Measurements from ENCODE around the gene MYOF. TPM values are rescaled to one million over a fixed set of nuclear protein-coding genes. Genes with fewer than 3 reads are reported as not detected.
"Not testable (repeated sequence)": the region's sequence is repeated elsewhere in the genome, so short reads cannot be mapped to it uniquely, and the experiment has no call there.

The MYOF gene
- total RNA-seq, 2 experiments from 2014 or later = 10.8 to 10.9 TPM

DNA sequence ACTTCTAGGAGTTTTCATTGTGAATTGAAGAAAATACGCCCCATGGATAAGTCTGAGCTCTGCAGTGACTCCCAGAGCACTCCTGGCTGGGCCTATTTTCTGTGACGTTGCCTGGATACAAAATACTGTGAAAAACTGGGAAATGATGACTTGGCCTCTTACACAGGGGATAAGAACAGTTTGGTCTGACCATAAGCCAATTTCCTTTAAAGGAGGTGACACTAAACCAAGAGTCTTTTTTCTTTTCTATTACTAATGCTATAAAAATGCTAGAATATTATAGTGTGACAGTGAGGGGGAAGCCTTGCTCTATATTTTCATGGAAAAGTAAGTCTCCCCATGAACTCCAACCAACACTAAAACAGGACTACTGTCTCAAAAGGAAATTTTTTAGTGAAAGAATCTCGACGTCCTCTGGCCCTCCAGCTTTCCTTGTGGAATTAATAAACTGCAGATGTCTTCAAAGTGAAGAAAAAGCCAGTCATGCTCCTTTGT is 45.5 kb downstream of the MYOF start:
- Mint-ChIP-seq H3K4me3 (no peak overlapping the region), H3K27ac (no peak overlapping the region), H3K27me3 (no peaks in the 10 kb centered on the region), H3K4me1 (no peaks in the 10 kb centered on the region), H3K9me3 (no peaks in the 10 kb centered on the region), H3K36me3 (ENCODE audit: low read depth) (no peaks in the 10 kb centered on the region)
- ChIA-PET CTCF (no interaction called here), POLR2A (no interaction called here)
- no peak for DNase-seq

DNA sequence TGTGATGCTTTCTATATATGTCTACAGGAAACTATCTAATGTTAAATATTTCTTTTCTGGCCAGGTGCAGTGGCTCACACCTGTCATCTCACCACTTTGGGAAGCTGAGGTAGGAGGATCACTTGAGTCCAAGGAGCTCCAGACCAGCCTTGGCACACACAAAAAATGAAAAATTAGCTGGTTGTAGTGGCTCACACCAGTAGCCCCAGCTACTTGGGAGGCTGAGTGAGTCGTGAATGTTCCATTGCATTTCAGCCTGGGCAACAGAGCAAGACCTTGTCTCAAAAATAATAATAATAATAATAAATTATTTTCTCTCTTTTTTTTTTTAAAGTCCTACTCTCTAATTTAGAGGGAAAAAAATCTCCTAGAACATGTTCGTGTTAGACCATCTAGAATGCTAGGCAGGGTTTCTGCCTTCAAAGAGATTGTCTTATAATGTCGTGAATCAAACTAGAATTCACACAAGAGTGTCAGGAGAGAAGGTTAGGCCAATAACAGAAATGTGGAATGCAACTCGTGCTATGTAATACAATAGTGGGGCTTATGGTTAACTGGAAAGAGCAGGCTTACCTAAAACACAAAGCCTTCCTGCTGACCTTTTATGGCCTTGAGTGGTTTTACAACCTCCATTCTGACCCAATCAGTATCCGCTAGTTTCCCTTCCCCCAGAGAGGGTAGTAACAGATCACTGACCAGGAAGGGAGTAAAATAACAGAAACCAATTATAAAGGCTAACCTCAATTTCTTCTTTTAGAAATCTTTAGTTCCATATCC is 46.3 kb downstream of the MYOF start:
- H3K9me3 Mint-ChIP-seq = no peaks in the 10 kb centered on the region
- H3K4me3 Mint-ChIP-seq = no peak overlapping the region
- H3K27ac Mint-ChIP-seq = no peak overlapping the region
- CTCF ChIA-PET = no interaction called here
- POLR2A ChIA-PET = no interaction called here
- H3K4me1 Mint-ChIP-seq = no peaks in the 10 kb centered on the region
- no peaks in the 10 kb centered on the region for H3K27me3 Mint-ChIP-seq
- DNase-seq = no peak
- H3K36me3 Mint-ChIP-seq (ENCODE audit: low read depth) = peaks cover 3% of the 10 kb centered on the region

DNA sequence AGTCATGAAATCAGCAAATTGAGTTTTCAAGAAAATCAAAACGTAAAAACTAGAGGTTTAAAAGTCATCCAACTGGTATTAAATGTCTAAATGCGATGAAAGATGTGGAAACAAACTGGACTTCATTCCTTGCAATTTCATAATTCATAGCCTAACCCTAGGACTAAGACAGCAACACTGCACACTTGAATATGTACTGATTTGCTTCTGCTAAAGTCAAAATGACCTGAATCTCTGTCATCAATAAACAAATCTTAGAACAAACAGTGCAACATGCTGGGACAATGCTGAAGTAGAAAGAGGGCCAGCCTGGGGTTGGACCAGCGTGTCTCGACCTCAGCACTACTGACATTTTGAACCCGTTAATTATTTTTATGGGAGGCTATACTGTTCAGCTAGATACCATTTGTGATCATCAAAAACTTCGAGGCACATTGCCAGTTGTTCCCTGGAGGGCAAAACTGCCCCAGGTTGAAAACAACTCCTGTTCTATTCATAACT is 47.1 kb downstream of the MYOF start:
- H3K27ac Mint-ChIP-seq = no peak overlapping the region
- CTCF ChIA-PET = no interaction called here
- peaks cover 2% of the 10 kb centered on the region for H3K9me3 Mint-ChIP-seq
- H3K27me3 Mint-ChIP-seq = no peaks in the 10 kb centered on the region
- no peaks in the 10 kb centered on the region for H3K4me1 Mint-ChIP-seq
- POLR2A ChIA-PET = no interaction called here
- H3K4me3 Mint-ChIP-seq = no peak overlapping the region
- peaks cover 3% of the 10 kb centered on the region for H3K36me3 Mint-ChIP-seq (ENCODE audit: low read depth)
- DNase-seq = no peak

DNA sequence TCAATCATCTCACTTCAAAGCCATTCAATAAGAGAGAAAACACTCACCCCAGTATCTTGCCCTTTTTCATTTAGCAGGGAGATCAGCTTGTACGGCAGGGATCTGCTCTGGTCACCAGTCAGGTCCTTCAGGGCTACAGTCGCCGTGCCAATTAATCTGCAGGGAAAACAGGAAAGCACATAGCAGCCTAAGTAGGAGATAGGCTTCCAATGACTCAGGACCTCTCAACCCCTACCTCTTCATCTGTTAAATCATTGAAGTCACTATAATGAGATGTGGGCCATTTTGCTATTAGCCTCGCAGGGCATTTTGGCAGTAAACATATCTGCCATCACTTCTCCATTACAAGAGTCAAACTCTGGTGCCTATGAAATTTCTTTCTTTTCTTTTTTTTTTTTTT is 50.8 kb downstream of the MYOF start:
- no peak overlapping the region for H3K27ac Mint-ChIP-seq
- H3K27me3 Mint-ChIP-seq = no peaks in the 10 kb centered on the region
- no peak overlapping the region for H3K4me3 Mint-ChIP-seq
- peaks cover 13% of the 10 kb centered on the region for H3K9me3 Mint-ChIP-seq
- H3K36me3 Mint-ChIP-seq (ENCODE audit: low read depth) = peaks cover 6% of the 10 kb centered on the region
- DNase-seq = no peak
- peaks cover 8% of the 10 kb centered on the region for H3K4me1 Mint-ChIP-seq
- ChIA-PET CTCF (interaction anchor here (0.6 kb wide), 1 partner anchor 155 kb away, joined by 3 read pairs; no protein-coding TSS in a partner anchor), POLR2A (no interaction called here)

DNA sequence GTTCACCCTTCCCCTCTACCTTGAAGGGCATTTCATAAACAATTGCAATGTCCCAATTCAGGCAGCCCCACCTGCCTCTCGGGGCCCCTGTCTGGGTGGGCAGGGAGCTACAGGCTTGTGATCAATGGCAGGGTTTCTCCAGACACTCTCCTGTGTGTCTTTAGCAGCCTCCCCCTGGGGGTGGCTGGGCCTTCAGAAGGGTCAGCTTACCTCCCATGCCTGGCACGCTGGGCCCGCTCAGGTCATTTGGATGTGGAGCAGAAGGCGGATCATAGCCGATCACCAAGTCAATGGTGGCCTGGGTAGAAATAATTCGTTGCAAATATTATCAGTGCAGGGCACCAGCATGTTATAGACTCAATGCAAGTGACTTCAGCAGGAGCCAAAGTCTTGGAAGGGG is 56.3 kb downstream of the MYOF start:
- Mint-ChIP-seq H3K4me3 (no peak overlapping the region), H3K27ac (no peak overlapping the region), H3K36me3 (ENCODE audit: low read depth) (peaks cover 3% of the 10 kb centered on the region), H3K4me1 (peaks cover 17% of the 10 kb centered on the region), H3K27me3 (no peaks in the 10 kb centered on the region), H3K9me3 (peaks cover 13% of the 10 kb centered on the region)
- ChIA-PET CTCF (interaction anchor here (1.1 kb wide), 1 partner anchor 56 kb away, joined by 4 read pairs; the partner anchor contains the start of gene MYOF), POLR2A (no interaction called here)
- no peak for DNase-seq

DNA sequence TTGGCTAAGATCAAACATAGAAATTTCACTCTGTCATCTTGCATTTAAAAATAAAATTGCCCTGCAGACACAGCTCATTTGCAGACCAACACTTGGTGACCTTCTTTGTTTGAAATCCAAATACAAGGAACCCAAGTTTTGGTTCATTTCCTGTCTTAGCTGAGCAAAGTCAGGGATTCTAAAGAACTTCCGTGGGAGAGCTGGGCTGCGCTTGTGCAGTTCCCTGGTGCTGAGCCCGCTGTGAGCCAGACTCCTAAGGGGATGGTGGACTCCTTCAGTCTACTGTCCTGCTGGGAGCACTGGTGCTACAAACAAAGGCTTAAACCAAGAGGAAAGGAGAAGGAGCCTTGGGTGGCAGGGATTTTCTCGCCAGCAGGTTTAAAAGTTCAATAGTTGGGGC is 60.0 kb downstream of the MYOF start:
- H3K9me3 Mint-ChIP-seq = no peaks in the 10 kb centered on the region
- CTCF ChIA-PET = interaction anchor here (0.8 to 1.5 kb wide), 3 partner anchors 11 to 61 kb away, joined by 3 read pairs; no protein-coding TSS in a partner anchor
- H3K36me3 Mint-ChIP-seq (ENCODE audit: low read depth) = no peaks in the 10 kb centered on the region
- no peaks in the 10 kb centered on the region for H3K27me3 Mint-ChIP-seq
- POLR2A ChIA-PET = no interaction called here
- no peak overlapping the region for H3K27ac Mint-ChIP-seq
- no peak for DNase-seq
- no peak overlapping the region for H3K4me3 Mint-ChIP-seq
- H3K4me1 Mint-ChIP-seq = peaks cover 9% of the 10 kb centered on the region

DNA sequence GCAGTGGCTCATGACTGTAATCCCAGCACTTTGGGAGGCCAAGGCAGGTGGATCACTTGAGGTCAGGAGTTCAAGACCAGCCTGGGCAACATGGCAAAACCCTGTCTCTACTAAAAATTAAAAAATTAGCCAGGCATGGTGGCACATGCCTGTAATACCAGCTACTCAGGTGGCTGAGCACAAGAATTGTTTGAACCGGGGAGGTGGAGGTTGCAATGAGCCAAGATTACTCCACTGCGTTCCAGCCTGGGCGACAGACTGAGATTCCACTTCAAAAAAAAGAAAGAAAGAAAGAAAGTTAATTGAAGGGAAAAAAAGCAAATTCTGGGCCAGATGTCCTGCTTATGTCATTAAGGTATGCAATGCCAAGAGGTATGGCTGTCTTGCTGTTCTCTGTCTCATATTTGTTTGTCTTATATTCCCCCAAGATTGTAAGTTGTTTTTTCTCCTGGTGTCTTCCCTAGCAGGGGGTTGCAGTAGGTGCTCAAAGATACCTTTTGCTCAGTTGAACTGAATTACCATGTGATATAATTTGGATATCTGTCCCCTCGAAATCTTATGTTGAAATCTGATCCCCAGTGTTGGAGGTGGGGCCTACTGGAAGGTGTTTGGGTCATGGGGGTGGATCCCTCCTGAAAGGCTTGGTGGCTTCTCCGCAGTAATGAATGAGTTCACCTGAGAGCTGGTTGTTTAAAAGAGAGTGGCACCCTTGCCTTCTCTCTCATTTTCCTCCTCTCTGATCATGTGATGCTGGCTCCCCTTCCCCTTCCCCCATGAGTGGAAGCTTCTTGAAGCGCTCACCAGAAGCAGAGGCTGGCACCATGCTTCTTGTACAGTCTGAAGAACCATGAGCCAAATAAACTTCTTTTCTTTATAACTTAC is 60.9 kb downstream of the MYOF start:
- no peak for DNase-seq
- H3K9me3 Mint-ChIP-seq = no peaks in the 10 kb centered on the region
- ChIA-PET POLR2A (no interaction called here), CTCF (interaction anchor here (0.8 to 1.5 kb wide), 3 partner anchors 12 to 62 kb away, joined by 3 read pairs; no protein-coding TSS in a partner anchor)
- H3K4me3 Mint-ChIP-seq = no peak overlapping the region
- H3K27ac Mint-ChIP-seq = no peak overlapping the region
- H3K27me3 Mint-ChIP-seq = no peaks in the 10 kb centered on the region
- H3K36me3 Mint-ChIP-seq (ENCODE audit: low read depth) = no peaks in the 10 kb centered on the region
- peaks cover 9% of the 10 kb centered on the region for H3K4me1 Mint-ChIP-seq

DNA sequence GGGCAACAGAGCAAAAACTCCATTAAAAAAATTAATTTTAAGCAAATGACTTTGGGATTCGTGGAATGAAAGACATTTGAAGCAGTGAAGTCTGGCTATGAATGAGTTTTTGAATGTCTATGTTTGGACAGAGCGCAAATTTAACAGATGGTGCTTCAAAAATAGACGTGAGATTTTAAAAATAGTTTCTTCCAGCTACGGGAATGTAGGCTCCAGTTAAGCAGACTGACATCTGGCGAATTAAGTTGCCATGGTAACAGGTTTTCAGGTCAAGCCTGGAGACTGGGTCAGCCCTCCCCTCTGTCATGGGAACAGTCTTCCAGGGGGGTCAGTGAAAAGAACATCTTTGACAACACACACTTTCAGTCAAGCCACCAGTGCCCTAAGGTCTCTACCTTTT is 62.0 kb downstream of the MYOF start:
- CTCF ChIA-PET = no interaction called here

DNA sequence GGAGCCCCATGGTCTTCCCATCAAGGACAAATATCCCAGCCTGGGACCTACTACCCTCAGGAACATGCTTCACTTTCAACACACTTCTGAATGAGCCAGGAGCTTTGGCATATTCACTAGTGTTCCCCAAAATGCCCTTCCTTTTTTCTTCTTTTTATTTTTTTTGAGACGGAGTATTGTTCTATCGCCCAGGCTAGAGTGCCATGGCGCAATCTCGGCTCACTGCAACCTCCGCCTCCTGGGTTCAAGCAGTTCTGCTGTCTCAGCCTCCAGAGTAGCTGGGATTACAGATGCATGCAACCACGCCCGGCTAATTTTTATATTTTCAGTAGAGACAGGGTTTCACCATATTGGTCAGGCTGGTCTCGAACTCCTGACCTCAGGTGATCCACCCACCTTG is 63.1 kb downstream of the MYOF start:
- POLR2A ChIA-PET = not testable (repeated sequence)
- peaks cover 13% of the 10 kb centered on the region for H3K4me1 Mint-ChIP-seq

More for the DNA sequence above, 62.0 kb downstream of the MYOF start:
- Mint-ChIP-seq H3K36me3 (ENCODE audit: low read depth) (peaks cover 1% of the 10 kb centered on the region), H3K27me3 (no peaks in the 10 kb centered on the region), H3K27ac (no peak overlapping the region), H3K9me3 (no peaks in the 10 kb centered on the region), H3K4me1 (peaks cover 17% of the 10 kb centered on the region), H3K4me3 (no peak overlapping the region)
- POLR2A ChIA-PET = no interaction called here
- no peak for DNase-seq

DNA sequence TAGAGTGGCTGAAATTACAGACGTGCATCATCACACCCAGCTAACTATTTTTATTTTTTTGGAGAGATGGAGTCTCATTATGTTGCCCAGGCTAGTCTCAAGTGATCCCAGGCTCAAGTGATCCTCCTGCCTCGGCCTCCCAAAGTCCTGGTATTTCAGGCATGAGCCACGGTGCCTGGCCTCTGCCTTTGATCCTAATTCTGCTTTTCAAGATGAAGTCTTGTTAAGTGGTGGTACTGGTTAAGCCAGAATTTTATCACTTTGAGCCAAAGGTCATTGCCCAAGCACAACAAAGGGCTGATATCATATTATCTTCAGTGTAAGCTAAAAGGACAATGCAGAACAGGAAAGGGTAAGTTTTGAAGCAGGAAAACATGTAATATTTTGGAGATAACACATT is 64.2 kb downstream of the MYOF start:
- no peak for DNase-seq
- POLR2A ChIA-PET = no interaction called here
- no peak overlapping the region for H3K27ac Mint-ChIP-seq
- H3K36me3 Mint-ChIP-seq (ENCODE audit: low read depth) = peaks cover 3% of the 10 kb centered on the region
- H3K4me3 Mint-ChIP-seq = no peak overlapping the region
- CTCF ChIA-PET = no interaction called here
- H3K4me1 Mint-ChIP-seq = peaks cover 22% of the 10 kb centered on the region
- H3K9me3 Mint-ChIP-seq = no peaks in the 10 kb centered on the region
- no peaks in the 10 kb centered on the region for H3K27me3 Mint-ChIP-seq

More for the DNA sequence above, 63.1 kb downstream of the MYOF start:
- not testable (repeated sequence) for H3K4me3 Mint-ChIP-seq; H3K27ac Mint-ChIP-seq; H3K9me3 Mint-ChIP-seq; H3K27me3 Mint-ChIP-seq; H3K36me3 Mint-ChIP-seq (ENCODE audit: low read depth); DNase-seq
- CTCF ChIA-PET = interaction anchor here (0.6 kb wide), 1 partner anchor 57 kb away, joined by 5 read pairs; no protein-coding TSS in a partner anchor

DNA sequence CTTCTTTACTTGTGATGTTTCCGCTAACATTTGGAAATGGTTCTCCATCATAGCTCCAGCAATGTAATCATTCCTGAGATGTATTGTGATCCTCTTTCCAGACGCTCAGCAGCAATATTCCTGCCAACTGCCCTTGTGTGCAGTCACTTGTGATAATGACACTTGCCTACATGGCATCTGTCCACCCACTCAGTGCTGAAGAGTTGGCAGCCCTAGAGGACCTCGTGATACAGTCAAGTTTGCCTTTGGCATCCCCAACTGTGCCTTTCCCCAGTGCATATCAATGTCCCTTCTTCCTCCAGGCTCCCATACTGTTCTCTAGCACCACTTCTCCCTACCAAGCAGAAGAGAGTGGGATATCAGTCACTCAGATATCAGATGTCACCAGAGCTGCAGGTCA is 64.9 kb downstream of the MYOF start:
- H3K4me1 Mint-ChIP-seq = peaks cover 29% of the 10 kb centered on the region
- ChIA-PET CTCF (no interaction called here), POLR2A (no interaction called here)
- H3K4me3 Mint-ChIP-seq = no peak overlapping the region
- H3K36me3 Mint-ChIP-seq (ENCODE audit: low read depth) = peaks cover 3% of the 10 kb centered on the region
- no peak for DNase-seq
- H3K9me3 Mint-ChIP-seq = no peaks in the 10 kb centered on the region
- H3K27ac Mint-ChIP-seq = no peak overlapping the region
- H3K27me3 Mint-ChIP-seq = no peaks in the 10 kb centered on the region

DNA sequence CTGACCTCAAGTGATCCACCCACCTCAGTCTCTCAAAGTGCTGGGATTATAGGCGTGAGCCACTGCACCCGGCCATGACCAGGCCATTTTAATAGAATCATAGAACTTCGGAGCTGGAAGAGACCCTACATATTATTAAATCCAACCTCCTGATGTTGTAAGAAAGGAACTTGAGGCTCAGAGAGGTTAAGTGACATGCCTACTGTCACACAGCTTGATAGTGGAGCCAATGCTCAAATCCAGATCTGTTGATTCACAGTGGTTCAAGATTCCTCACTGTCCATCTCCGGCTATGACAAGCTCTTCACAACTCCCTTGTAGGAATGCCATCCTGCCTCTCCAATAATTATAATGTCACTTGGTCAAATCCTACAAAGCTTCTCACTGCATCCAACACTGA is 65.3 kb downstream of the MYOF start:
- Mint-ChIP-seq H3K27me3 (no peaks in the 10 kb centered on the region), H3K9me3 (no peaks in the 10 kb centered on the region), H3K36me3 (ENCODE audit: low read depth) (peaks cover 3% of the 10 kb centered on the region), H3K4me1 (peaks cover 32% of the 10 kb centered on the region), H3K4me3 (no peak overlapping the region), H3K27ac (no peak overlapping the region)
- ChIA-PET CTCF (interaction anchor here (0.6 kb wide), 1 partner anchor 24 kb away, joined by 3 read pairs; no protein-coding TSS in a partner anchor), POLR2A (no interaction called here)
- DNase-seq = no peak

DNA sequence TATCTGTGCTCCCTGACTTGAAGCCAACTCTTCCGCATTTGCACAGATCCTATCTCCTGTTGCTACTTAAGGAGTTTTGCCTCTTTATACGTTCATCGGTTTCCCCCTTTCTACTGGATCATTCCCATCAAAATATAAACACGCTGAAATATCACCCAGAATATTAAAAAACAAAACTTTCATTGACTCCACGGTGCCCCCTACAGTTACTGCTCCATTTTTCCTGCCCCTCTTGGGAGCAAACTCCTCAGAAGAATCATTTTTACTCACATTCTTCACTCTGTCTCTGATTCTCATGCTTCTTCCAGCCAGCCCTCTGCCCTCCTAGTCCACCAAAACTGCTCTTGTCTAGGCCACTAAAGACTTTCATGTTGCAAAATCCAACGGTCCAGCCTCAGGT is 66.4 kb downstream of the MYOF start:
- H3K4me3 Mint-ChIP-seq = no peak overlapping the region
- no peaks in the 10 kb centered on the region for H3K27me3 Mint-ChIP-seq
- no peak for DNase-seq
- no peaks in the 10 kb centered on the region for H3K9me3 Mint-ChIP-seq
- no peak overlapping the region for H3K27ac Mint-ChIP-seq
- peaks cover 41% of the 10 kb centered on the region for H3K4me1 Mint-ChIP-seq
- H3K36me3 Mint-ChIP-seq (ENCODE audit: low read depth) = peaks cover 3% of the 10 kb centered on the region
- ChIA-PET CTCF (no interaction called here), POLR2A (no interaction called here)
